CD4-positive, alpha-beta memory T cell (primary cell): Measurements from ENCODE around the gene ACTL8. TPM values are rescaled to one million over a fixed set of nuclear protein-coding genes. Genes with fewer than 3 reads are reported as not detected.

Source experiments
- CTCF ChIA-PET: fragments of 350-600 bp; sonication (Branson Sonifier 250); formaldehyde crosslinking; loops from one replicate; lab custom pipeline; 2021; ENCODE audit warnings: inconsistent platforms; ENCODE audit not compliant: partially characterized antibody; lab: Charles Lee
- POLR2A ChIA-PET: fragments of 350-600 bp; sonication (Branson Sonifier 250); formaldehyde crosslinking; loops from one replicate; lab custom pipeline; 2021; ENCODE audit not compliant: partially characterized antibody; lab: Charles Lee
- DNase-seq, 5 donors: peaks; one replicate each; pipeline versions ENCODE4 v3.0.0 to v3.0.0-alpha.2; 2020 to 2022; ENCODE audit warnings: mixed read lengths in 1 of 5
- H3K27ac ChIP-seq: one replicate; pipeline ENCODE4 v1.7.0; 2013; ENCODE audit warnings: low read depth, low read length
- H3K27me3 ChIP-seq: 2 replicates; pipeline ENCODE4 v1.7.0; 2013; ENCODE audit warnings: mild to moderate bottlenecking, low read length, moderate library complexity; ENCODE audit not compliant: insufficient read depth
- H3K36me3 ChIP-seq: 2 replicates; pipeline ENCODE4 v1.7.0; 2013; ENCODE audit warnings: mild to moderate bottlenecking, low read length, moderate library complexity; ENCODE audit not compliant: insufficient read depth
- H3K4me1 ChIP-seq: 2 replicates; pipeline ENCODE4 v1.7.0; 2013; ENCODE audit warnings: mild to moderate bottlenecking, low read length, moderate library complexity; ENCODE audit not compliant: insufficient read depth
- H3K4me3 ChIP-seq, 2 donors: one replicate each; pipeline ENCODE4 v1.7.0; 2013; ENCODE audit warnings: low read length in 2 of 2, mild to moderate bottlenecking in 1 of 2
- H3K9me3 ChIP-seq, 2 donors: one replicate each; pipeline ENCODE4 v1.7.0; 2013; ENCODE audit warnings: low read length in 2 of 2, control low read depth in 1 of 2; ENCODE audit not compliant: control insufficient read depth in 1 of 2
- H3K27ac Mint-ChIP-seq, 7 donors: one replicate each; pipeline ENCODE4 v1.8.0; 2020 to 2021; ENCODE audit warnings: mixed read lengths in 7 of 7, mild to moderate bottlenecking in 6 of 7, inconsistent platforms in 3 of 7, moderate library complexity in 3 of 7
- H3K27me3 Mint-ChIP-seq, 2 donors: one replicate each; pipeline ENCODE4 v1.8.0; 2020 to 2021; ENCODE audit warnings: mixed read lengths in 2 of 2
- H3K36me3 Mint-ChIP-seq, 2 donors: one replicate each; pipeline ENCODE4 v1.8.0; 2020 to 2021; ENCODE audit warnings: mixed read lengths in 2 of 2, inconsistent platforms in 1 of 2, mild to moderate bottlenecking in 1 of 2
- H3K4me1 Mint-ChIP-seq, 4 donors: one replicate each; pipeline ENCODE4 v1.8.0; 2020 to 2021; ENCODE audit warnings: mixed read lengths in 4 of 4, mild to moderate bottlenecking in 1 of 4
- H3K4me3 Mint-ChIP-seq, 8 donors: one replicate each; pipeline ENCODE4 v1.8.0; 2020 to 2021; ENCODE audit warnings: mixed read lengths in 8 of 8, mild to moderate bottlenecking in 7 of 8, moderate library complexity in 6 of 8, inconsistent platforms in 3 of 8
- H3K9me3 Mint-ChIP-seq, 8 donors: one replicate each; pipeline ENCODE4 v1.8.0; 2020 to 2021; ENCODE audit warnings: mixed read lengths in 8 of 8, mild to moderate bottlenecking in 5 of 8, inconsistent platforms in 3 of 8, moderate library complexity in 1 of 8
- intact Hi-C: fragments of 100-400 bp; cut with micrococcal nuclease; formaldehyde crosslinking; loops from one replicate; pipeline ENCODE4 v1.15.1; 2023
- polyA plus RNA-seq, 2 donors: library from polyadenylated mRNA; unstranded; fragments of 300-500 nt; fragmentation: Illumina TruSeq; gene quantifications; one replicate each; pipeline ENCODE4 v1.2.3, GENCODE V29; 2021
- total RNA-seq, 2 experiments: library from RNA; stranded (reverse); gene quantifications; one replicate each; pipeline ENCODE4 v1.2.3, GENCODE V29; 2021

ACTL8 gene
- total and polyA plus RNA-seq, 4 experiments from 2014 or later, result not detected

GRCh38 chr1:17777330-17777729 is 22.2 kb downstream of the ACTL8 start:
- H3K4me1 Mint-ChIP-seq, result no peaks in the 10 kb centered on the region
- Histone ChIP-seq H3K27me3 (no peaks in the 10 kb centered on the region), H3K4me3 (no peak overlapping the region), H3K27ac (no peak overlapping the region), H3K4me1 (no peaks in the 10 kb centered on the region), H3K36me3 (no peaks in the 10 kb centered on the region), H3K9me3 (no peaks in the 10 kb centered on the region)
- intact Hi-C loops, result no loop called here
- DNase-seq, result no peak
- H3K27me3 Mint-ChIP-seq, result peaks cover 2 to 9% of the 10 kb centered on the region in 2 donors
- H3K27ac Mint-ChIP-seq, result no peak overlapping the region
- ChIA-PET POLR2A (no interaction called here), CTCF (no interaction called here)
- no peak overlapping the region for H3K4me3 Mint-ChIP-seq
- no peaks in the 10 kb centered on the region for H3K36me3 Mint-ChIP-seq
- peaks cover 0 to 4% (median 0%) of the 10 kb centered on the region in 8 donors for H3K9me3 Mint-ChIP-seq

DNA sequence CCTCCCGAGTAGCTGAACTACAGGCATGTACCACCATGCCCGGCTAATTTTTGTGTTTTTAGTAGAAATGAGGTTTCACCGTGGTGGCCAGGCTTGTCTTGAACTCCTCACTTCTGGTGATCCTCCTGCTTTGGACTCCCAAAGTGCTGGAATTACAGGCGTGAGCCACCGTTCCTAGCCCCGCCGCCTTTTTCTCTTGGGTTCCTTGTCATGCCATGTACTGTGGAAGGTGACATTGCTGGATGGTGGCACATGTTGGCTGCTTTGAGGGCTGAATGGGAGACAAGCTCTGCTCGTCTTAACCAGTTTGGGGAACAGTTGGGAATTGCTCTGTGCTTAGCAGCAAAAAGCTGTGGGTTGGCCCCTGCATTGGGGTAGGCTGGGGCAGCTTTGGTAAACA is 22.7 kb downstream of the ACTL8 start:
- ChIA-PET CTCF (no interaction called here), POLR2A (no interaction called here)
- H3K9me3 Mint-ChIP-seq, result peaks cover 0 to 4% (median 0%) of the 10 kb centered on the region in 8 donors
- H3K27me3 ChIP-seq, result no peaks in the 10 kb centered on the region
- peaks cover 2 to 9% of the 10 kb centered on the region in 2 donors for H3K27me3 Mint-ChIP-seq
- intact Hi-C loops, result no loop called here
- H3K36me3 Mint-ChIP-seq, result no peaks in the 10 kb centered on the region
- no peaks in the 10 kb centered on the region for H3K36me3 ChIP-seq
- no peaks in the 10 kb centered on the region for H3K4me1 ChIP-seq
- H3K4me3 Mint-ChIP-seq, result no peak overlapping the region
- H3K4me3 ChIP-seq, result no peak overlapping the region
- H3K4me1 Mint-ChIP-seq, result no peaks in the 10 kb centered on the region
- H3K9me3 ChIP-seq, result no peaks in the 10 kb centered on the region
- DNase-seq, result no peak
- H3K27ac Mint-ChIP-seq, result no peak overlapping the region
- H3K27ac ChIP-seq, result no peak overlapping the region

DNA sequence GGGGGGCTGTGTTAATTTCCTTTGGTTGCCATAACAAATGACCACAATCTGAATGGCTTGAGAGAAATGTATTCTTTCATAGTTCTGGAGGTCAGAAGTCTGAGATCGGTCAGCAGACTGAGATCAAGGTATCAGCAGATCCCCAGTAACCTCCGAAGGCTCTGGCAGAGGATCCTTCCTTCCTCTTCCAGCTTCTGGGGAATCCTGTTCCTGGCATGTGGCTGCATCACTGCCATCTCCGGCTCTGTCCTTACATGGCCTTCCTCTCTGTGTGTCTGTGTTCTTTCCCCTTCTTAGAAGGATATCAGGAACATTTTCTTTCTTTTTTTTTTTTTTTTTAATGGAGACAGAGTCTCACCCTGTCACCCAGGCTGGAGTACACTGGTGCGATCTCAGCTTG is 25.8 kb downstream of the ACTL8 start:
- Mint-ChIP-seq H3K4me3 (no peak overlapping the region), H3K9me3 (peaks cover 0 to 8% (median 1%) of the 10 kb centered on the region in 8 donors), H3K4me1 (no peaks in the 10 kb centered on the region), H3K27me3 (peaks cover 0 to 12% of the 10 kb centered on the region in 2 donors), H3K36me3 (no peaks in the 10 kb centered on the region), H3K27ac (no peak overlapping the region)
- Histone ChIP-seq H3K27ac (no peak overlapping the region), H3K9me3 (no peaks in the 10 kb centered on the region), H3K4me1 (no peaks in the 10 kb centered on the region), H3K36me3 (no peaks in the 10 kb centered on the region), H3K27me3 (no peaks in the 10 kb centered on the region), H3K4me3 (no peak overlapping the region)
- intact Hi-C loops, result no loop called here
- POLR2A ChIA-PET, result no interaction called here
- CTCF ChIA-PET, result no interaction called here
- DNase-seq, result no peak

- Histone ChIP-seq H3K27ac (no peak overlapping the region), H3K9me3 (no peaks in the 10 kb centered on the region), H3K4me1 (no peaks in the 10 kb centered on the region), H3K36me3 (no peaks in the 10 kb centered on the region), H3K27me3 (no peaks in the 10 kb centered on the region), H3K4me3 (no peak overlapping the region)
- no peaks in the 10 kb centered on the region for H3K4me1 Mint-ChIP-seq
- no peaks in the 10 kb centered on the region for H3K36me3 Mint-ChIP-seq
- DNase-seq, result no peak
- H3K9me3 Mint-ChIP-seq, result peaks cover 0 to 2% (median 0%) of the 10 kb centered on the region in 8 donors
- H3K27ac Mint-ChIP-seq, result no peak overlapping the region
- H3K27me3 Mint-ChIP-seq, result peaks cover 4 to 13% of the 10 kb centered on the region in 2 donors
- CTCF ChIA-PET, result no interaction called here
- H3K4me3 Mint-ChIP-seq, result no peak overlapping the region
- intact Hi-C loops, result no loop called here
- POLR2A ChIA-PET, result no interaction called here
These were observed 34.8 kb downstream of the ACTL8 start for GRCh38 chr1:17789926-17790325.

DNA sequence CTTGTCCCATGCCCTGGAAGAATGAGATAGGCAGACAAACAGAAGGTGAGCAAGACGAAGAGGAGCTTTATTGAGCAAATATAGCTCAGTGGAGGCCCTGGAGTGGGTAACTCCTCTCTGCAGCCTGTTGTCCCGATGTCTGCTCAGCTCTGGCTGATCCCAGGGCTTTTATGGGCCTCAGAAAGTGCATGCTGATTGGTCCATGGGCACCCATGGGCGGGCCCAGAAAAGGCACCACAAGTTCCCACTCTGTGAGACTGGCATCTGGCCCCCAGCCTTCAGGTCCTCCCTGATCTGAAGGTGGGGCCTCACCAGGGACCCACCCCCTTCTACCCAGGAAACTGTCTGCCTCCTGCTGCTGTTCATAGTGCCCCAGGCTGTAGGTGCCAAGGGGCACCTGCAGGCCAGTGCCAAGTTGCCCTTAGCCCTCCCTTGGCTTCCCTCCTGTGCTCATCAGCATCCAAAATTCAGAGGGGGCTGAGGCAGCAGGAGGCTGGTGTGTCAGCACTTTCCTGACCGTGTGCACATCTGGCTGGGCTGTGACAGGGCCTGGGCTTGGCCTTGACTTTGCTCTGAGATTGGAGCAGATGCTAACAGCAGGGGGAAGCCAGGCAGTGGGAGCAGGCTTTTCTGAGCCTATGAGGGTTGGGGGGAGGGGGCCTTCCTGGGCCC is 35.4 kb downstream of the ACTL8 start:
- ChIA-PET POLR2A (no interaction called here), CTCF (no interaction called here)
- intact Hi-C loops, result no loop called here
- Histone ChIP-seq H3K4me1 (no peaks in the 10 kb centered on the region), H3K9me3 (no peaks in the 10 kb centered on the region), H3K27ac (no peak overlapping the region), H3K27me3 (no peaks in the 10 kb centered on the region), H3K36me3 (no peaks in the 10 kb centered on the region), H3K4me3 (no peak overlapping the region)
- Mint-ChIP-seq H3K27ac (no peak overlapping the region), H3K4me3 (no peak overlapping the region), H3K9me3 (peaks cover 0 to 2% (median 0%) of the 10 kb centered on the region in 8 donors), H3K36me3 (no peaks in the 10 kb centered on the region), H3K27me3 (peaks cover 4 to 13% of the 10 kb centered on the region in 2 donors), H3K4me1 (no peaks in the 10 kb centered on the region)
- DNase-seq, result no peak

GRCh38 chr1:17791055-17791390 is 35.9 kb downstream of the ACTL8 start:
- no peaks in the 10 kb centered on the region for H3K27me3 ChIP-seq
- no peaks in the 10 kb centered on the region for H3K4me1 Mint-ChIP-seq
- H3K27me3 Mint-ChIP-seq, result peaks cover 4 to 13% of the 10 kb centered on the region in 2 donors

DNA sequence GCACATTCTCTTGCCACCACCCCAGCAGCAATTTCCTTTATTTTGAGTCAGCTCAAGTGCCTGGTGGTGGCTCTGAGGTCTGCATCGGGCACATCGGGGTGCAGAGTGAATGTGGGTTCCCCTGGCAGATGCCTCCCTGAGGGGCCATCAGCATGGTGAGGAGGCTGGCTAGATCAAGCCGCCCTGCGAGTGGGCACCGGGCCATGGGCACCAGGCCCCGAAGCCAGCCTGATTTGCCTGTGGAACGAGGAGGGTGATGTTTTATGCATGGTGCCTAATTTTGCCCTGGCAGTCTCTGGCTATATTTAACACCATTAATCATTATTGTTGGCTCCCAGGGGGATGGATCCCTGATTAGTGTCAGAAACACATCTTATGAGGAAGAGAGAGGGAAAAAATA is 36.3 kb downstream of the ACTL8 start:
- Histone ChIP-seq H3K27ac (no peak overlapping the region), H3K4me3 (no peak overlapping the region), H3K4me1 (no peaks in the 10 kb centered on the region), H3K27me3 (no peaks in the 10 kb centered on the region), H3K36me3 (no peaks in the 10 kb centered on the region), H3K9me3 (no peaks in the 10 kb centered on the region)
- Mint-ChIP-seq H3K9me3 (no peaks in the 10 kb centered on the region), H3K4me1 (no peaks in the 10 kb centered on the region), H3K36me3 (no peaks in the 10 kb centered on the region), H3K27ac (no peak overlapping the region), H3K27me3 (peaks cover 3 to 14% of the 10 kb centered on the region in 2 donors), H3K4me3 (no peak overlapping the region)
- intact Hi-C loops, result no loop called here
- POLR2A ChIA-PET, result no interaction called here
- CTCF ChIA-PET, result no interaction called here
- no peak for DNase-seq

More at GRCh38 chr1:17791055-17791390, 35.9 kb downstream of the ACTL8 start:
- POLR2A ChIA-PET, result no interaction called here
- no peaks in the 10 kb centered on the region for H3K4me1 ChIP-seq
- H3K9me3 Mint-ChIP-seq, result peaks cover 0 to 2% (median 0%) of the 10 kb centered on the region in 8 donors
- H3K36me3 Mint-ChIP-seq, result no peaks in the 10 kb centered on the region
- CTCF ChIA-PET, result no interaction called here
- H3K4me3 ChIP-seq, result no peak overlapping the region
- H3K27ac Mint-ChIP-seq, result no peak overlapping the region
- H3K36me3 ChIP-seq, result no peaks in the 10 kb centered on the region
- H3K27ac ChIP-seq, result no peak overlapping the region
- DNase-seq, result no peak
- no peak overlapping the region for H3K4me3 Mint-ChIP-seq
- intact Hi-C loops, result no loop called here
- H3K9me3 ChIP-seq, result no peaks in the 10 kb centered on the region
